Kidney (tissue), 14 donors: Measurements from ENCODE around the gene SAMD8. TPM values are rescaled to one million over a fixed set of nuclear protein-coding genes. Genes with fewer than 3 reads are reported as not detected.

ENCODE experiments used
- DNase-seq, 5 donors: peaks; one replicate each; pipeline ENCODE4 v3.0.0-alpha.2; 2013 to 2020
- FAIRE-seq: peaks from 2 replicates; lab custom pipeline; 2012; peaks lifted over from hg19 to GRCh38; lab: Jason Lieb, UNC
- H3K27ac ChIP-seq, 2 donors: one replicate each; pipeline ENCODE4 v1.7.0; 2013; ENCODE audit warnings: low read depth in 2 of 2, low read length in 2 of 2, inconsistent platforms in 1 of 2
- H3K27me3 ChIP-seq: one replicate; pipeline ENCODE4 v1.7.1; 2013; ENCODE audit warnings: low read length, inconsistent platforms; ENCODE audit not compliant: control insufficient read depth, insufficient read depth
- H3K36me3 ChIP-seq, 3 donors: one replicate each; pipeline versions ENCODE4 v1.7.0 to v1.7.1; 2013; ENCODE audit warnings: low read length in 3 of 3, control low read depth in 1 of 3, inconsistent platforms in 1 of 3; ENCODE audit not compliant: insufficient read depth in 3 of 3, control insufficient read depth in 2 of 3
- H3K4me1 ChIP-seq, 3 donors: one replicate each; pipeline versions ENCODE4 v1.7.0 to v1.7.1; 2013; ENCODE audit warnings: low read length in 3 of 3, inconsistent platforms in 1 of 3, low read depth in 1 of 3; ENCODE audit not compliant: control insufficient read depth in 2 of 3, insufficient read depth in 2 of 3
- H3K4me3 ChIP-seq, 3 donors: one replicate each; pipeline versions ENCODE4 v1.7.0 to v1.8.1; 2013; ENCODE audit warnings: low read length in 3 of 3, control low read depth in 1 of 3, inconsistent platforms in 1 of 3
- H3K9ac ChIP-seq, 3 donors: one replicate each; pipeline versions ENCODE4 v1.7.0 to v1.7.1; 2013; ENCODE audit warnings: low read length in 3 of 3, control low read depth in 1 of 3, inconsistent platforms in 1 of 3
- H3K9me3 ChIP-seq, 3 donors: one replicate each; pipeline versions ENCODE4 v1.7.0 to v1.7.1; 2013; ENCODE audit warnings: low read length in 3 of 3, control low read depth in 1 of 3, inconsistent platforms in 1 of 3; ENCODE audit not compliant: control insufficient read depth in 2 of 3, insufficient read depth in 1 of 3
- intact Hi-C: fragments of 100-400 bp; cut with DNase I; formaldehyde crosslinking; loops from one replicate; pipeline ENCODE4 v1.11.1; 2022
- polyA plus RNA-seq: library from polyadenylated mRNA; stranded (reverse); fragments of 350-450 nt; fragmentation: Illumina TruSeq; extraction: RNeasy Lipid Tissue Mini Kit (QIAGEN cat#74804); gene quantifications from one replicate; pipeline ENCODE4 v1.2.3, GENCODE V29; 2014; ENCODE audit warnings: low read depth, low replicate concordance; ENCODE audit not compliant: insufficient read depth
- total RNA-seq: library from RNA; stranded (reverse); fragmentation: NEBNext Ultra II Directional; extraction: Animal tissue kit (Norgen Biotek cat#: 25700); gene quantifications from one replicate; pipeline ENCODE4 v1.2.1, GENCODE V29; 2021
- TF ChIP-seq, protein P1 (sequence below): IDR thresholded peaks from 3 replicates; pipeline ENCODE4 v1.5.1; 2012; ENCODE audit warnings: mild to moderate bottlenecking, moderate library complexity, borderline replicate concordance; ENCODE audit not compliant: insufficient read depth; ENCODE audit errors: extremely low read depth
- donor health status: control.
- donor health status: control.
- donor health status: control.
- donor health status: control.
- donor health status: control.
- donor health status: DM: yes; HTN: yes; CAD: no.
- donor health status: Normal renal cell carcinoma (clear cell type).

Gene SAMD8
- total and polyA plus RNA-seq, 2 donors from 2014 or later: 5.3 to 20.5 TPM

DNA sequence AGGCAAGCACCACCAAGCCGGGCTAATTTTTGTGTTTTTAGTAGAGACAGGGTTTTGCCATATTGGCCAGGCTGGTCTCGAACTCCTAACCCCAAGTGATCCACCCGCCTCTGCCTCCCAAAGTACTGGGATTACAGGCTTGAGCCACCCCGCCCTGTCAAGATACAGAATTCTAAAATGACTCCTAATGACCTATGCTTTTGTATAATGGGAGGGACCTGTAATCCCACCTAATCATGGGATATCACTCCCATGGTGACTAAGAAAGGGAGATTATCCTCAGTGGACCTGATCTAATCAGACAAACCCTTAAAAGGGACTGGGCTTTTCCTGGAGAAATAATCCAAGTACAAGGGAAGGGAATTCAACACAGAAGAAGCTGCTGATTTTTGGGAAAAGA, 28.8 kb downstream of the SAMD8 start:
- TF ChIP-seq, protein P1, sequence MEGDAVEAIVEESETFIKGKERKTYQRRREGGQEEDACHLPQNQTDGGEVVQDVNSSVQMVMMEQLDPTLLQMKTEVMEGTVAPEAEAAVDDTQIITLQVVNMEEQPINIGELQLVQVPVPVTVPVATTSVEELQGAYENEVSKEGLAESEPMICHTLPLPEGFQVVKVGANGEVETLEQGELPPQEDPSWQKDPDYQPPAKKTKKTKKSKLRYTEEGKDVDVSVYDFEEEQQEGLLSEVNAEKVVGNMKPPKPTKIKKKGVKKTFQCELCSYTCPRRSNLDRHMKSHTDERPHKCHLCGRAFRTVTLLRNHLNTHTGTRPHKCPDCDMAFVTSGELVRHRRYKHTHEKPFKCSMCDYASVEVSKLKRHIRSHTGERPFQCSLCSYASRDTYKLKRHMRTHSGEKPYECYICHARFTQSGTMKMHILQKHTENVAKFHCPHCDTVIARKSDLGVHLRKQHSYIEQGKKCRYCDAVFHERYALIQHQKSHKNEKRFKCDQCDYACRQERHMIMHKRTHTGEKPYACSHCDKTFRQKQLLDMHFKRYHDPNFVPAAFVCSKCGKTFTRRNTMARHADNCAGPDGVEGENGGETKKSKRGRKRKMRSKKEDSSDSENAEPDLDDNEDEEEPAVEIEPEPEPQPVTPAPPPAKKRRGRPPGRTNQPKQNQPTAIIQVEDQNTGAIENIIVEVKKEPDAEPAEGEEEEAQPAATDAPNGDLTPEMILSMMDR: no peak
- H3K27ac ChIP-seq: no peak overlapping the region
- no peaks in the 10 kb centered on the region for H3K36me3 ChIP-seq
- H3K4me1 ChIP-seq: peaks cover 0 to 17% (median 2%) of the 10 kb centered on the region in 3 donors
- FAIRE-seq (no peak), DNase-seq (no peak)
- H3K9ac ChIP-seq: no peak overlapping the region
- H3K9me3 ChIP-seq: no peaks in the 10 kb centered on the region
- no peaks in the 10 kb centered on the region for H3K27me3 ChIP-seq
- intact Hi-C loops: no loop called here
- no peak overlapping the region for H3K4me3 ChIP-seq

DNA sequence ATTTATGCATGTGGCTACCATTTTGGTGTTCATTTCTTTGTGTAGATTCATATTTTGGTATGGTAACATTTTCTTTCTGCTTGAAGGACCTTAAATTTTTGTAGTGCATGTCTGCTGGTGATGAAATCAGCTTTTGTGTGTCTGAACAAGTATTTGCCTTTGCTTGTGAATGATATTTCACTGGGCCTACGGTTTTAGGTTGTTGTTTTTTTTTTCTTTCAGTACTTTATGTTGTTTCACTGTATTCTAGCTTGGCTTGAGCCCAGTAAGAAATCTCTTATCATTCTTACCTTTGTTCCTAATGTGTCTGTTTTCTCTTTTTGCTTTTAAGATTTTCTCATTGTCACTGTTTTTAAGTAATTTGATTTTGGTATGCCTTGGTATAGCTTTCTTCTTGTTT, 31.9 kb downstream of the SAMD8 start:
- Histone ChIP-seq H3K9ac (no peak overlapping the region), H3K27me3 (no peaks in the 10 kb centered on the region), H3K27ac (no peak overlapping the region), H3K36me3 (no peaks in the 10 kb centered on the region), H3K4me1 (no peaks in the 10 kb centered on the region), H3K4me3 (no peak overlapping the region), H3K9me3 (no peaks in the 10 kb centered on the region)
- FAIRE-seq: no peak
- intact Hi-C loops: no loop called here
- TF ChIP-seq, protein P1: no peak
- no peak for DNase-seq

DNA sequence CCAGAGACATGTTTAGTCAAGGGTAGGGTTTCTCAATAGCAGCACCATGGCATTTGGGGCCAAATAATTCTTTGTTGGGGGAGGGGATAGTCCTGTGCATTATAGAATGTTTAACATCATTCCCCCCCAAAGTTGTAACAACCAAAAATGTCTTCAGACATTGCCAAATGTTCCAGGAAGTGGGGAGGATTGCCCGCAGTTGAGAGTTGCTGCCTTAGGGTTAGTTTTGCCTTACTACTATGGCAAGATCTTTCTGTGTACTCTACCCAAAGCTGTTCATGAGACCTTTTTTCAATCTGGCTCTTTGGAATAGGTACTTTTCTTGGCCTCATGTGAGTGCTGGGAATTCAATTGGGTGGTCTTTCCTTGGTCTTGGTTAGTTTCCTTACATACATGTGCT, 34.1 kb downstream of the SAMD8 start:
- no peaks in the 10 kb centered on the region for H3K4me1 ChIP-seq
- TF ChIP-seq, protein P1: no peak
- DNase-seq (no peak), FAIRE-seq (no peak)
- intact Hi-C loops: no loop called here
- no peak overlapping the region for H3K9ac ChIP-seq
- peaks cover 0 to under 1% (median 0%) of the 10 kb centered on the region in 3 donors for H3K36me3 ChIP-seq
- H3K27me3 ChIP-seq: no peaks in the 10 kb centered on the region
- H3K9me3 ChIP-seq: no peaks in the 10 kb centered on the region
- H3K27ac ChIP-seq: no peak overlapping the region
- H3K4me3 ChIP-seq: no peak overlapping the region

DNA sequence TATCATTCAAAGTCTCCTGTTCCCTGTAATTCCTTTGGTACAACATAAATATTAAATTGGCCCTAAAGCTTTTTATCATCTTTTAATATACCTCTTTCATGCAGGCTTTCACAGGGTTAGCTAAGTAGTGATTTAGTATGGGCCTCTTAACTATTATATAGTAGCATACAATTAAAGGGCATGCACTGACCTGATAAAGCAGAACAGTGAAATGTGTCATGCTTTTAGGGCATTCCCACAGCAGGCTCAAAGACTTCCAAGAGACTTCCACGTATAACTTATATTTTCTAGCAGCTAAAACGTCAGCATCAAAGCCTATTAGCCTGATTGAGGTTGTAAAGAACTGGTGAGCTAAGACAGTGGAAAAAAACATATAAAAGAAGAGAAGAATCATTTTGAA, 35.3 kb downstream of the SAMD8 start:
- intact Hi-C loops: no loop called here
- H3K4me3 ChIP-seq: no peak overlapping the region
- H3K9ac ChIP-seq: no peak overlapping the region
- no peaks in the 10 kb centered on the region for H3K4me1 ChIP-seq
- H3K36me3 ChIP-seq: peaks cover 0 to 2% (median 0%) of the 10 kb centered on the region in 3 donors
- TF ChIP-seq, protein P1: no peak
- H3K9me3 ChIP-seq: no peaks in the 10 kb centered on the region
- DNase-seq (no peak), FAIRE-seq (no peak)
- H3K27me3 ChIP-seq: no peaks in the 10 kb centered on the region
- no peak overlapping the region for H3K27ac ChIP-seq
